ENCODE results near the gene ZBTB7C.

Gene ZBTB7C

GRCh38 chr18:48098538-48098937, 310.6 kb downstream of the ZBTB7C start:
- DNase-seq (ENCODE audit: low read depth, low spot score) = no peak

- no peak for DNase-seq (ENCODE audit: low read depth, low spot score)
Observed at GRCh38 chr18:48098007-48098406, 311.2 kb downstream of the ZBTB7C start.

GRCh38 chr18:48095726-48096125, 313.5 kb downstream of the ZBTB7C start:
- DNase-seq (ENCODE audit: low read depth, low spot score) = no peak

GRCh38 chr18:48093104-48093503, 316.1 kb downstream of the ZBTB7C start:
- DNase-seq (ENCODE audit: low read depth, low spot score) = no peak

GRCh38 chr18:48091869-48092497, 317.2 kb downstream of the ZBTB7C start:
- DNase-seq (ENCODE audit: low read depth, low spot score) = no peak

- no peak for DNase-seq (ENCODE audit: low read depth, low spot score)
Observed at GRCh38 chr18:48090702-48091101, 318.5 kb downstream of the ZBTB7C start.

- DNase-seq (ENCODE audit: low read depth, low spot score) = no peak
Observed at GRCh38 chr18:48090021-48090420, 319.2 kb downstream of the ZBTB7C start.

- DNase-seq (ENCODE audit: low read depth, low spot score) = no peak
Observed at GRCh38 chr18:48085781-48086487, 323.2 kb downstream of the ZBTB7C start.

GRCh38 chr18:48084858-48085257, 324.3 kb downstream of the ZBTB7C start:
- DNase-seq (ENCODE audit: low read depth, low spot score) = no peak

- no peak for DNase-seq (ENCODE audit: low read depth, low spot score)
Observed at GRCh38 chr18:48084041-48084757, 325.0 kb downstream of the ZBTB7C start.

GRCh38 chr18:48080546-48080945, 328.6 kb downstream of the ZBTB7C start:
- no peak for DNase-seq (ENCODE audit: low read depth, low spot score)

GRCh38 chr18:48079885-48080284, 329.3 kb downstream of the ZBTB7C start:
- no peak for DNase-seq (ENCODE audit: low read depth, low spot score)

- no peak for DNase-seq (ENCODE audit: low read depth, low spot score)
Observed at GRCh38 chr18:48078448-48078847, 330.7 kb downstream of the ZBTB7C start.

GRCh38 chr18:48077291-48077690, 331.9 kb downstream of the ZBTB7C start:
- no peak for DNase-seq (ENCODE audit: low read depth, low spot score)

- no peak for DNase-seq (ENCODE audit: low read depth, low spot score)
Observed at GRCh38 chr18:48076461-48076860, 332.7 kb downstream of the ZBTB7C start.

- DNase-seq (ENCODE audit: low read depth, low spot score) = no peak
Observed at GRCh38 chr18:48075707-48076093, 333.5 kb downstream of the ZBTB7C start.

GRCh38 chr18:48074929-48075706, 334.1 kb downstream of the ZBTB7C start:
- DNase-seq (ENCODE audit: low read depth, low spot score) = no peak

GRCh38 chr18:48073211-48073930, 335.8 kb downstream of the ZBTB7C start:
- no peak for DNase-seq (ENCODE audit: low read depth, low spot score)

GRCh38 chr18:48072428-48073204, 336.6 kb downstream of the ZBTB7C start:
- no peak for DNase-seq (ENCODE audit: low read depth, low spot score)

- no peak for DNase-seq (ENCODE audit: low read depth, low spot score)
Observed at GRCh38 chr18:48068916-48069445, 340.2 kb downstream of the ZBTB7C start.
